Activated naive CD8-positive, alpha-beta T cell treated with anti-CD3 and anti-CD28 coated beads, Interleukin-2, amount 10 ng/mL, durations not matched to agents 7 days and 5 days (primary cell): ENCODE results near the gene BOLA2B. TPM values are rescaled to one million over a fixed set of nuclear protein-coding genes. Genes with fewer than 3 reads are reported as not detected.

Experiments used
- ATAC-seq: fragments of 150-1000 bp; cut with Tn5 transposase; one replicate; pipeline ENCODE4 v1.10.0; 2021; ENCODE audit warnings: low read depth, moderate library complexity
- POLR2A ChIA-PET: fragments of 350-600 bp; sonication (Branson Sonifier 250); formaldehyde crosslinking; loops from one replicate; lab custom pipeline; 2021; ENCODE audit warnings: antibody characterized with exemption; lab: Charles Lee
- DNase-seq: peaks from one replicate; pipeline ENCODE4 v3.0.0; 2021
- H3K27ac Mint-ChIP-seq: one replicate; pipeline ENCODE4 v1.8.0; 2022; ENCODE audit warnings: mild to moderate bottlenecking, mixed read lengths
- H3K27me3 Mint-ChIP-seq: one replicate; pipeline ENCODE4 v1.8.0; 2022; ENCODE audit warnings: mild to moderate bottlenecking, moderate library complexity, mixed read lengths
- H3K36me3 Mint-ChIP-seq: one replicate; pipeline ENCODE4 v1.8.0; 2021; ENCODE audit warnings: mild to moderate bottlenecking, mixed read lengths
- H3K4me1 Mint-ChIP-seq: one replicate; pipeline ENCODE4 v1.8.0; 2021; ENCODE audit warnings: mixed read lengths
- H3K4me3 Mint-ChIP-seq: one replicate; pipeline ENCODE4 v1.8.0; 2022; ENCODE audit warnings: mild to moderate bottlenecking, moderate library complexity, mixed read lengths
- H3K9me3 Mint-ChIP-seq: one replicate; pipeline ENCODE4 v1.8.0; 2021; ENCODE audit warnings: mixed read lengths
- total RNA-seq, 2 experiments: library from RNA; stranded (reverse); gene quantifications; one replicate each; pipeline ENCODE4 v1.2.3, GENCODE V29; 2021

Gene BOLA2B
- total RNA-seq, 2 experiments from 2014 or later: 122 to 145 TPM

- no peaks in the 10 kb centered on the region for H3K27me3 Mint-ChIP-seq
- peaks cover 12% of the 10 kb centered on the region for H3K4me1 Mint-ChIP-seq
- DNase-seq (no peak), ATAC-seq (no peak)
- H3K36me3 Mint-ChIP-seq: peaks cover 4% of the 10 kb centered on the region
- POLR2A ChIA-PET: interaction anchor here (0.6 to 1.3 kb wide), 2 partner anchors 31 to 39 kb away, joined by 3 to 4 read pairs; no protein-coding TSS in a partner anchor
- H3K4me3 Mint-ChIP-seq: no peak overlapping the region
- H3K27ac Mint-ChIP-seq: peak overlapping the region; percentile 0
- H3K9me3 Mint-ChIP-seq: peaks cover 7% of the 10 kb centered on the region
Measured at GRCh38 chr16:30145657-30146056, 47.8 kb downstream of the BOLA2B start.

- H3K9me3 Mint-ChIP-seq: peaks cover 7% of the 10 kb centered on the region
- H3K36me3 Mint-ChIP-seq: peaks cover 4% of the 10 kb centered on the region
- no peak for ATAC-seq
- no peak overlapping the region for H3K4me3 Mint-ChIP-seq
- DNase-seq: no peak
- H3K4me1 Mint-ChIP-seq: peaks cover 13% of the 10 kb centered on the region
- POLR2A ChIA-PET: no interaction called here
- no peaks in the 10 kb centered on the region for H3K27me3 Mint-ChIP-seq
- no peak overlapping the region for H3K27ac Mint-ChIP-seq
Measured at GRCh38 chr16:30144917-30145316, 48.5 kb downstream of the BOLA2B start.

GRCh38 chr16:30144017-30144416 is 49.4 kb downstream of the BOLA2B start:
- POLR2A ChIA-PET: interaction anchor here (2.2 kb wide), 1 partner anchor 42 kb away, joined by 70 read pairs; the partner anchor contains the start of gene CORO1A
- DNase-seq: no peak
- ATAC-seq: no peak
- Mint-ChIP-seq H3K36me3 (peaks cover 1% of the 10 kb centered on the region), H3K4me1 (peaks cover 16% of the 10 kb centered on the region), H3K27ac (no peak overlapping the region), H3K9me3 (peaks cover 4% of the 10 kb centered on the region), H3K27me3 (no peaks in the 10 kb centered on the region), H3K4me3 (no peak overlapping the region)

GRCh38 chr16:30143347-30143702 is 50.1 kb downstream of the BOLA2B start:
- no peak for DNase-seq
- H3K27me3 Mint-ChIP-seq: no peaks in the 10 kb centered on the region
- POLR2A ChIA-PET: interaction anchor here (2.2 kb wide), 1 partner anchor 43 kb away, joined by 70 read pairs; the partner anchor contains the start of gene CORO1A
- H3K4me3 Mint-ChIP-seq: peak overlapping the region; percentile 7
- H3K36me3 Mint-ChIP-seq: no peaks in the 10 kb centered on the region
- peak overlapping the region; percentile 31 for H3K27ac Mint-ChIP-seq
- ATAC-seq: peak; percentile 25
- H3K9me3 Mint-ChIP-seq: no peaks in the 10 kb centered on the region
- peaks cover 16% of the 10 kb centered on the region for H3K4me1 Mint-ChIP-seq

Other genes with a start within 250 kb of the BOLA2B start
- 10 to 100 TPM; 67.8 to 74.5 TPM for gene TMEM219, start 231.6 kb downstream of the BOLA2B start, total RNA-seq
- 10 to 100 TPM; 51.6 to 53.4 TPM for gene TAOK2, start 219.8 kb downstream of the BOLA2B start, total RNA-seq
- 10 to 100 TPM; 35.1 to 37.3 TPM for gene HIRIP3, start 198.0 kb downstream of the BOLA2B start, total RNA-seq
- 100 to 1,000 TPM; 113 to 118 TPM for gene INO80E, start 197.4 kb downstream of the BOLA2B start, total RNA-seq
- not detected for gene DOC2A, start 182.6 kb downstream of the BOLA2B start, total RNA-seq
- gene C16orf92, start 170.5 kb downstream of the BOLA2B start, total RNA-seq: not detected
- 1 to 10 TPM; 3.9 to 5.5 TPM for gene TLCD3B, start 162.4 kb downstream of the BOLA2B start, total RNA-seq
- 1,000 to 10,000 TPM; 1,486 to 1,632 TPM for gene ALDOA, start 127.9 kb downstream of the BOLA2B start, total RNA-seq
- 100 to 1,000 TPM; 123 to 133 TPM for gene PPP4C, start 117.7 kb downstream of the BOLA2B start, total RNA-seq
- 1 to 10 TPM; 2.4 to 3.0 TPM for gene TBX6, start 101.7 kb downstream of the BOLA2B start, total RNA-seq
- 100 to 1,000 TPM; 135 to 139 TPM for gene YPEL3, start 97.5 kb downstream of the BOLA2B start, total RNA-seq
- 10 to 100 TPM; 14.3 to 18.6 TPM for gene GDPD3, start 80.1 kb downstream of the BOLA2B start, total RNA-seq
- gene MAPK3, start 70.4 kb downstream of the BOLA2B start, total RNA-seq: 10 to 100 TPM; 77.6 to 81.4 TPM
- 1,000 to 10,000 TPM; 1,426 to 1,488 TPM for gene CORO1A, start 10.1 kb downstream of the BOLA2B start, total RNA-seq
- 100 to 1,000 TPM in 1 of 2 experiments, 10 to 100 TPM in 1; 59.7 to 121 TPM for gene SLX1A, start 209 bp upstream of the BOLA2B start, total RNA-seq
- 10 to 100 TPM; 31.8 to 32.3 TPM for gene SULT1A3, start 5.6 kb upstream of the BOLA2B start, total RNA-seq
- gene NPIPB13, start 54.8 kb upstream of the BOLA2B start, total RNA-seq: 10 to 100 TPM; 19.0 to 30.7 TPM
- gene CD2BP2, start 161.6 kb upstream of the BOLA2B start, total RNA-seq: 10 to 100 TPM; 71.3 to 72.5 TPM
- 10 to 100 TPM; 63.6 to 69.8 TPM for gene TBC1D10B, start 176.8 kb upstream of the BOLA2B start, total RNA-seq
- 1 to 10 TPM in 1 of 2 experiments, not detected in 1; 1.7 TPM for gene MYL11, start 181.1 kb upstream of the BOLA2B start, total RNA-seq
- gene SEPTIN1, start 188.9 kb upstream of the BOLA2B start, total RNA-seq: 100 to 1,000 TPM; 293 to 318 TPM
- gene ZNF48, start 201.8 kb upstream of the BOLA2B start, total RNA-seq: 10 to 100 TPM; 14.4 to 15.5 TPM
- gene ZNF771, start 213.9 kb upstream of the BOLA2B start, total RNA-seq: 1 to 10 TPM; 4.8 to 5.6 TPM
- 10 to 100 TPM; 52.2 to 52.8 TPM for gene DCTPP1, start 236.4 kb upstream of the BOLA2B start, total RNA-seq